ENCODE measurements around the gene HPSE2. TPM values are rescaled to one million over a fixed set of nuclear protein-coding genes. Genes with fewer than 3 reads are reported as not detected.

The HPSE2 gene
- total RNA-seq, 3 donors from 2014 or later: 2.7 to 8.0 (median 5.9) TPM

DNA sequence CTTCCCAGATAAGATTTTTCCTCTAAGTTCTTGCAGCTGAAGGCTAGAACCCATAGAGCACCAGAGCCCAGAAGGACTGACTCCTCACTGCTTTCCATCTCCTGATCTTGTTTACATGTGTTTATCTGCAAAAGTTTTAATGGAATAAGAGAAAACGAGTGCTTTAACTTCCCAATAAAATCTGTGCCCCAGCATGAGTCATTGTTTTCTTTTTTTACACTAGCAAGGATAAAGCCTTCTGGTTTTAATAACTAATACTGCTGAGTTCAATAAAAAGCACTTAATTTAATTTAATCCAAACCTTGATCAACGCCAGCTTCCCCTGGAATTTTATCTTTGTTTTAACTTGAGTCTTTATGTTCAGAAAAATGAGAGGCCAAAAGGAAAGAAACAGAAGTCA lies 227.6 kb downstream of the HPSE2 start:
- TF ChIP-seq, protein P1, sequence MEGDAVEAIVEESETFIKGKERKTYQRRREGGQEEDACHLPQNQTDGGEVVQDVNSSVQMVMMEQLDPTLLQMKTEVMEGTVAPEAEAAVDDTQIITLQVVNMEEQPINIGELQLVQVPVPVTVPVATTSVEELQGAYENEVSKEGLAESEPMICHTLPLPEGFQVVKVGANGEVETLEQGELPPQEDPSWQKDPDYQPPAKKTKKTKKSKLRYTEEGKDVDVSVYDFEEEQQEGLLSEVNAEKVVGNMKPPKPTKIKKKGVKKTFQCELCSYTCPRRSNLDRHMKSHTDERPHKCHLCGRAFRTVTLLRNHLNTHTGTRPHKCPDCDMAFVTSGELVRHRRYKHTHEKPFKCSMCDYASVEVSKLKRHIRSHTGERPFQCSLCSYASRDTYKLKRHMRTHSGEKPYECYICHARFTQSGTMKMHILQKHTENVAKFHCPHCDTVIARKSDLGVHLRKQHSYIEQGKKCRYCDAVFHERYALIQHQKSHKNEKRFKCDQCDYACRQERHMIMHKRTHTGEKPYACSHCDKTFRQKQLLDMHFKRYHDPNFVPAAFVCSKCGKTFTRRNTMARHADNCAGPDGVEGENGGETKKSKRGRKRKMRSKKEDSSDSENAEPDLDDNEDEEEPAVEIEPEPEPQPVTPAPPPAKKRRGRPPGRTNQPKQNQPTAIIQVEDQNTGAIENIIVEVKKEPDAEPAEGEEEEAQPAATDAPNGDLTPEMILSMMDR (IDR thresholded peaks at IDR 0.05): no peak
- no peak for TF ChIP-seq POLR2AphosphoS5 (IDR thresholded peaks at IDR 0.05)
- no peak for TF ChIP-seq POLR2A (IDR thresholded peaks at IDR 0.05)
- peaks cover 0 to 21% of the 10 kb centered on the region in 2 donors for H3K9me3 ChIP-seq
- H3K27me3 ChIP-seq: no peaks in the 10 kb centered on the region
- intact Hi-C loops (cut with DNase I; ENCODE audit: low total_unique reads): no loop called here
- DNase-seq (ENCODE audit: low spot score in 2 of 2): no peak
- no peak overlapping the region for H3K4me3 ChIP-seq
- H3K36me3 ChIP-seq: no peaks in the 10 kb centered on the region
- H3K27ac ChIP-seq: peak overlapping the region in 1 of 2 donors; percentile 35
- H3K4me1 ChIP-seq: no peaks in the 10 kb centered on the region

DNA sequence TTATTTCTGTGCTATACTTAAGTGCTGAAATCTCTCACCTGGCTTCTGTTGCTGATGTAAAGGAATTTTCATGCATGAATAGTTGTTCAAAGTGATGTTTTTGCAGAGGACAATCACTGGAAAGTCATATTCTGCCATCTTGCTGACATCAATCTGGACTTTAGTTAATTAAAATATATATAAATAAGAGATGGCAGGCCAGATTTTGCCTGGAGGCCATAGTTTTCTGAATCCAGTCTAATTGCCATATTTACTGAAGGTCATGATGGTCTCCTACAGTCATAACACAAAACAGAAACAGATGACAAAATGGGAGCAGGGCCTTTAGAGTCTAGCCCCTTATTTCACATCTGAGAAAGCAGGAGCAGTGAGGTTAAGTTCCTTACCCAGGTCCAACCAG lies 228.2 kb downstream of the HPSE2 start:
- H3K27me3 ChIP-seq: no peaks in the 10 kb centered on the region
- TF ChIP-seq POLR2AphosphoS5 (IDR thresholded peaks at IDR 0.05) (no peak), POLR2A (IDR thresholded peaks at IDR 0.05) (no peak)
- TF ChIP-seq, protein P1 (IDR thresholded peaks at IDR 0.05): no peak
- H3K36me3 ChIP-seq: no peaks in the 10 kb centered on the region
- H3K4me1 ChIP-seq: no peaks in the 10 kb centered on the region
- intact Hi-C loops (cut with DNase I; ENCODE audit: low total_unique reads): no loop called here
- no peak for DNase-seq (ENCODE audit: low spot score in 2 of 2)
- peak overlapping the region; percentile 18 to 35 for H3K27ac ChIP-seq
- peaks cover 0 to 21% of the 10 kb centered on the region in 2 donors for H3K9me3 ChIP-seq
- no peak overlapping the region for H3K4me3 ChIP-seq

DNA sequence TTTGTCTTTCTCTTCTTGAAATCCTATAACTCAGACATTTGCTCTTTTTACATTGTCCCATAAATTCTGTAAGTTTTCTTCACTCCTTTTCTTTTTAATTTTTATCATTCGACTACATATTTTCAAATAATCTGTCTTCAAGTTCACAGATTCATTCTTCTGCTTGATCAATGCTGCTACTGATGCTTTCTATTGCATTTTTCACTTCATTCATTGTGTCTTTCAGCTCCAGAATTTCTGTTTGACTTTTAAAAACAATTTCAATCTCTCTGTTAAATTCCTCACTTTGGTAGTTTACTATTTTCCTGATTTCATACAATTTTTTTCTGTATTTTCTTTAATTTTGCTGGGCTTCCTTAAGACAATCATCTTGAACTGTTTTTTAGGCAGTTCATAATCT lies 230.4 kb downstream of the HPSE2 start:
- Histone ChIP-seq H3K36me3 (no peaks in the 10 kb centered on the region), H3K27me3 (no peaks in the 10 kb centered on the region), H3K4me3 (no peak overlapping the region), H3K27ac (no peak overlapping the region), H3K9me3 (peaks cover 0 to 21% of the 10 kb centered on the region in 2 donors), H3K4me1 (no peaks in the 10 kb centered on the region)
- no peak for DNase-seq (ENCODE audit: low spot score in 2 of 2)
- intact Hi-C loops (cut with DNase I; ENCODE audit: low total_unique reads): no loop called here
- TF ChIP-seq, protein P1 (IDR thresholded peaks at IDR 0.05): no peak
- TF ChIP-seq POLR2A (IDR thresholded peaks at IDR 0.05): no peak
- TF ChIP-seq POLR2AphosphoS5 (IDR thresholded peaks at IDR 0.05): no peak

DNA sequence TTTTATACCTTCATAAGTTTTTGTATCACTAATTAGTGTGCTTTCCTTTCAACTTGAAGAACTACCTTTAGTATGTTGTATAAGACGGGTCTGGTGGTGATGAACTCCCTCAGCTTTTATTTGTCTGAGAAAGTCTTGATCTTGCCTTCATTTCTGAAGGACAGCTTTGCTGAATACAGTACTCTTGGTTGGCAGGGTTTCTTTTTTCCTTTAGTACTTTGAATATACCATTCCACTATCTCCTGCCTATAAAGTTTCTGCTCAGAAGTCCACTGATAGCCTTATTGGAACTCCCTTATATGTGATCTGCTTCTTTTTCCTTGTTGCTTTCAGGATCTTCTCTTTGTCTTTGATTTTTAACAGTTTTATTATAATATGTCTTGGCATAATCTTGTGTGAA lies 230.9 kb downstream of the HPSE2 start:
- H3K4me3 ChIP-seq: no peak overlapping the region
- intact Hi-C loops (cut with DNase I; ENCODE audit: low total_unique reads): no loop called here
- H3K27me3 ChIP-seq: no peaks in the 10 kb centered on the region
- DNase-seq (ENCODE audit: low spot score in 2 of 2): no peak
- peaks cover 0 to 21% of the 10 kb centered on the region in 2 donors for H3K9me3 ChIP-seq
- TF ChIP-seq POLR2A (IDR thresholded peaks at IDR 0.05) (no peak), POLR2AphosphoS5 (IDR thresholded peaks at IDR 0.05) (no peak)
- TF ChIP-seq, protein P1 (IDR thresholded peaks at IDR 0.05): no peak
- H3K4me1 ChIP-seq: no peaks in the 10 kb centered on the region
- H3K36me3 ChIP-seq: no peaks in the 10 kb centered on the region
- no peak overlapping the region for H3K27ac ChIP-seq

DNA sequence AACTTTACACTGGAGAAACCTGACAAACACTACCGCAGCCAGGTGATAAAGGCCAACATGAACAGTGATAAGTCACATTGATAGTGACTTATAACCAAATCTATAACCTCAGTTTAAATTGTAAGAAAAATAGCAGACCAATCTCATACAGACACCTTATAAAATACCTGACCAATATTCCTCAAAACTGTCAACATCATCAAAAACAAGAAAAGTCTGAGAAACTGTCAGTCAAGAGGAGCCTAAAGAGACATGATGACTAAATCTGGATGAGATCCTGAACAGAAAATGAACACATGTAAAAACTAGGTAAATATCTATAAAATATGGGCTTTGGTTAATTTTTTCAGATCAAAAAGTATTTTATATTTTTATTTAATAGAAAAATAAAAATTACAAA lies 233.3 kb downstream of the HPSE2 start:
- TF ChIP-seq, protein P1 (IDR thresholded peaks at IDR 0.05): no peak
- TF ChIP-seq POLR2A (IDR thresholded peaks at IDR 0.05) (no peak), POLR2AphosphoS5 (IDR thresholded peaks at IDR 0.05) (no peak)
- peaks cover 0 to 21% of the 10 kb centered on the region in 2 donors for H3K9me3 ChIP-seq
- intact Hi-C loops (cut with DNase I; ENCODE audit: low total_unique reads): no loop called here
- DNase-seq (ENCODE audit: low spot score in 2 of 2): no peak
- H3K27ac ChIP-seq: no peak overlapping the region
- H3K4me1 ChIP-seq: no peaks in the 10 kb centered on the region
- H3K27me3 ChIP-seq: no peaks in the 10 kb centered on the region
- no peak overlapping the region for H3K4me3 ChIP-seq
- no peaks in the 10 kb centered on the region for H3K36me3 ChIP-seq
